Temporal lobe (tissue), 2 donors: ENCODE measurements around the gene ANKRD55. TPM values are rescaled to one million over a fixed set of nuclear protein-coding genes. Genes with fewer than 3 reads are reported as not detected.

Experiments
- small RNA-seq: library from RNA; depleted of rRNA; stranded (forward); fragments of <200 nt; gene quantifications from one replicate; pipeline ENCODE3, GENCODE V24; 2014; ENCODE audit warnings: low replicate concordance
- total RNA-seq: library from RNA; depleted of rRNA; stranded (reverse); fragments of >200 nt; gene quantifications from one replicate; pipeline ENCODE4 v1.2.3, GENCODE V29; 2014

The ANKRD55 gene
- total RNA-seq, 1 donor from 2014 or later: 1.2 TPM

Small RNAs within 50 kb of the gene (small RNA-seq; reads per million reads assigned to genes)
- gene RNA5SP184 (not detected), gene RNA5SP185 (not detected), gene RNU6-299P (not detected)

Other genes with a start within 250 kb of the ANKRD55 start
- gene IL6ST, start 238.4 kb downstream of the ANKRD55 start, total RNA-seq: 50.2 TPM